ENCODE measurements around the gene MEX3A. TPM values are rescaled to one million over a fixed set of nuclear protein-coding genes. Genes with fewer than 3 reads are reported as not detected.
A peak's percentile ranks its signal among the peaks of the same experiment; 100 is the strongest.

MEX3A gene
- polyA plus RNA-seq, 1 experiment: 11.8 TPM

- H3K27ac ChIP-seq (ENCODE audit: low read depth, low read length): no peak overlapping the region
- ChIA-PET POLR2A (no interaction called here), CTCF (interaction anchor here (0.5 kb wide), 1 partner anchor 8 kb away, joined by 3 read pairs; no protein-coding TSS in a partner anchor)
- DNase-seq (ENCODE audit: low read depth, low spot score): no peak
- no peak for TF ChIP-seq CTCF (IDR thresholded peaks at IDR 0.05; ENCODE audit: low read depth, low read length)
- H3K27me3 ChIP-seq (ENCODE audit: control insufficient read depth, insufficient read depth, low read length): no peaks in the 10 kb centered on the region
- H3K9me3 ChIP-seq (ENCODE audit: control insufficient read depth, insufficient read depth, low read length): no peaks in the 10 kb centered on the region
- H3K4me3 ChIP-seq (ENCODE audit: low read depth, low read length): no peak overlapping the region
Observed at GRCh38 chr1:156026588-156026987, 55.7 kb downstream of the MEX3A start.

- Histone ChIP-seq H3K27ac (ENCODE audit: low read depth, low read length) (no peak overlapping the region), H3K4me3 (ENCODE audit: low read depth, low read length) (no peak overlapping the region), H3K9me3 (ENCODE audit: control insufficient read depth, insufficient read depth, low read length) (no peaks in the 10 kb centered on the region), H3K27me3 (ENCODE audit: control insufficient read depth, insufficient read depth, low read length) (no peaks in the 10 kb centered on the region)
- TF ChIP-seq CTCF (IDR thresholded peaks at IDR 0.05; ENCODE audit: low read depth, low read length): peak; percentile 71
- ChIA-PET CTCF (interaction anchor here (0.5 to 2.0 kb wide), 12 partner anchors 9 to 344 kb away, joined by 3 to 9 read pairs (median 3); no protein-coding TSS in a partner anchor), POLR2A (interaction anchor here (0.6 to 0.7 kb wide), 2 partner anchors 57 to 266 kb away, joined by 3 to 5 read pairs; no protein-coding TSS in a partner anchor)
- no peak for DNase-seq (ENCODE audit: low read depth, low spot score)
Observed at GRCh38 chr1:156025876-156026275, 56.4 kb downstream of the MEX3A start.

- CTCF ChIA-PET: interaction anchor here (2.0 kb wide), 1 partner anchor 42 kb away, joined by 9 read pairs; no protein-coding TSS in a partner anchor
- H3K9me3 ChIP-seq (ENCODE audit: control insufficient read depth, insufficient read depth, low read length): no peaks in the 10 kb centered on the region
- POLR2A ChIA-PET: no interaction called here
Observed at GRCh38 chr1:156024801-156025200, 57.5 kb downstream of the MEX3A start.

More at GRCh38 chr1:156024801-156025200, 57.5 kb downstream of the MEX3A start:
- no peak overlapping the region for H3K27ac ChIP-seq (ENCODE audit: low read depth, low read length)
- no peaks in the 10 kb centered on the region for H3K27me3 ChIP-seq (ENCODE audit: control insufficient read depth, insufficient read depth, low read length)
- no peak overlapping the region for H3K4me3 ChIP-seq (ENCODE audit: low read depth, low read length)
- no peak for TF ChIP-seq CTCF (IDR thresholded peaks at IDR 0.05; ENCODE audit: low read depth, low read length)
- no peak for DNase-seq (ENCODE audit: low read depth, low spot score)

Other genes starting within 250 kb of the MEX3A start
- 22.3 and 24.5 TPM in 2 replicates for gene GON4L, start 225.3 kb downstream of the MEX3A start, polyA plus RNA-seq (2011; rRNA removed)
- 44.8 and 49.0 TPM in 2 replicates for gene SYT11, start 222.9 kb downstream of the MEX3A start, polyA plus RNA-seq (2011; rRNA removed)
- 56.4 and 65.2 TPM in 2 replicates for gene RIT1, start 171.1 kb downstream of the MEX3A start, polyA plus RNA-seq (2011; rRNA removed)
- gene KHDC4, start 148.1 kb downstream of the MEX3A start, polyA plus RNA-seq (2011; rRNA removed): 34.9 and 39.0 TPM in 2 replicates
- gene RXFP4, start 140.8 kb downstream of the MEX3A start, polyA plus RNA-seq (2011; rRNA removed): not detected in 2 replicates
- 121 and 128 TPM in 2 replicates for gene ARHGEF2, start 103.9 kb downstream of the MEX3A start, polyA plus RNA-seq (2011; rRNA removed)
- gene SSR2, start 61.5 kb downstream of the MEX3A start, polyA plus RNA-seq (2011; rRNA removed): 867 and 961 TPM in 2 replicates
- gene UBQLN4, start 28.7 kb downstream of the MEX3A start, polyA plus RNA-seq (2011; rRNA removed): 22.7 and 23.2 TPM in 2 replicates
- gene LAMTOR2, start 27.7 kb downstream of the MEX3A start, polyA plus RNA-seq (2011; rRNA removed): 42.4 and 60.4 TPM in 2 replicates
- gene RAB25, start 21.3 kb downstream of the MEX3A start, polyA plus RNA-seq (2011; rRNA removed): not detected in 2 replicates
- gene LMNA, start 32.2 kb upstream of the MEX3A start, polyA plus RNA-seq (2011; rRNA removed): 365 and 382 TPM in 2 replicates
- 0.58 and 0.60 TPM in 2 replicates for gene SEMA4A, start 71.1 kb upstream of the MEX3A start, polyA plus RNA-seq (2011; rRNA removed)
- gene SLC25A44, start 111.6 kb upstream of the MEX3A start, polyA plus RNA-seq (2011; rRNA removed): 24.1 TPM in 2 replicates
- 43.5 and 53.3 TPM in 2 replicates for gene PMF1, start 130.5 kb upstream of the MEX3A start, polyA plus RNA-seq (2011; rRNA removed)
- gene BGLAP, start 159.7 kb upstream of the MEX3A start, polyA plus RNA-seq (2011; rRNA removed): 0.12 and 0.45 TPM in 2 replicates
- 0.20 and 0.26 TPM in 2 replicates for gene PAQR6, start 165.6 kb upstream of the MEX3A start, polyA plus RNA-seq (2011; rRNA removed)
- 20.8 and 27.8 TPM in 2 replicates for gene SMG5, start 200.4 kb upstream of the MEX3A start, polyA plus RNA-seq (2011; rRNA removed)
- 1.6 and 1.8 TPM in 2 replicates for gene TMEM79, start 201.9 kb upstream of the MEX3A start, polyA plus RNA-seq (2011; rRNA removed)
- gene GLMP, start 213.2 kb upstream of the MEX3A start, polyA plus RNA-seq (2011; rRNA removed): 25.5 and 36.4 TPM in 2 replicates
- not detected in 2 replicates for gene VHLL, start 216.8 kb upstream of the MEX3A start, polyA plus RNA-seq (2011; rRNA removed)

Data from AG04450 (cell line).